ENCODE measurements around the gene LBH.

LBH gene

DNA sequence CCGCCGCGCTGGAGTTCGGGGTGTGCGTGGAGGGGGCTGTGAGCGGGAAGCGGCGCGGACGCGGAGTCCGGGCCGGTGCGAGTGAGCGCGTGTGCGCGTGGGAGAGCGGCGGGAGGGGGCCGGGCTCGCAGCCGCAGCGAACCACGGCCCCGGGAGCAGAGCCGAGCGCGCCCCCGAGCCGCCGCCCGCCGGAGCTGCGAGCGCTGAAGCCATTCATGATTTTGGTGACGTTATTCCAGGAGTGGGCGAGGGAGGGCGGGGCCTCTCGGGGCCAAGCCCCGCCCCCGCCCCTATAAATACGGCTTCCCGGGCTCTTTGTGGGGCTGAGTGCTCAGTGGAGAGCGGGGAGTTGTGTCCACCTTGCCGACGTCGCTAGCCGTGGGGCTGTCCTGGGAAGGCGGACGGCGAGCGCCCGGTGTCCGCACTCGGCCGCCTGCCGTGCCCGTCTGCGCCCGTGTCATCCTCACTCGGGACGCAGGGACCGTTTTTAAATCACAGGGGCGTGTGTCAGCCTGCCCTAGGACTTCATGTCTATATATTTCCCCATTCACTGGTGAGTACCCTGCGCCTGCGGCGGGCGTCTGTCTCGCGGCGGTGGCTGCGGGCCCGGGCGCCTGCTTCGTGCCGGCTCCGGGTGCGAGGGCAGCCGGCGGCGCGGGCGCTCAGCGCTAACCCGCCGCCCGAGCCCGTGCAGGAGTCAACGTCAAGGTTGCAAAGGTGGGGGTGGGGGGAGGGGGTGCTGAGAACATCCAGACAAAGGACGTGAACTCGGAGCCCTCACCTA is at the start of gene LBH:
TSS of gene LBH (plus strand) at position 323 of the 784 bp plus-strand sequence. CDS start at position 528, 205 bp downstream.
- peak; percentile 90 for DNase-seq

DNA sequence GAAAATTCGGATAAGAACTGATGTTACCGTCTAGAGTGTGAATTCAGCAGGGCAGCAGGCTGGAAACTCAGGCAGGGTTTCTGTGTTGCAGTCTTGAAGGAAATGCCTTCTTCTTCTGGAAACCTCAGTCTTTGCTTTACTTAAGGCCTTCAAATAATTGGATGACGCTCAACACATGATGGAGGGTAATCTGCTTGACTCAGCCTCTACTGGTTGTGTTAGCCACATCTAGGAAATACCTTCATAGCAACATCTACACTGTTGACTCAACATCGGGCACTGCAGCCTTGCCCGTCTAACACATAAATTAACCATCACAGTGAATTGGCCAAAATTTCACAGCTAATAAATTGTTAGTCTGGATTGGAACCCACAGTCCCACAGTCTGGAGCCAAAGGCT is 47.3 kb upstream of the LBH start:
- no peak for DNase-seq

DNA sequence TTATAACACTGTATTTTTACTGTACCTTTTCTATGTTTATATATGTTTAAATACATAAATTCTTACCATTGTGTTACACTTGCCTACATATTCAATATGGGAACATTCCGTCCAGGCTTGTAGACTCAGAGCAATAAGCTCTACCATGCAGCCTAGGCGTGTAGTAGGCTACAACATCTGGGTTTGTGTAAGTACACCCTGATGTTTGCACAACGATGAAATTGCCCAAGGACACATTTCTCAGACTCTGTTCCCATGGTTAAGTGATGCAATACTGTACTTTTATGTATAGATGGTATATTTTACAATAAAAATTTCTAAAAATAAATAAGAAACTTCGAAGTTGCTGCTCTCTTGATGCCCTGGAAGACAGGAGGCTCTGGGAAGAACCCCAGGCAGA is 46.2 kb upstream of the LBH start:
- no peak for DNase-seq

DNA sequence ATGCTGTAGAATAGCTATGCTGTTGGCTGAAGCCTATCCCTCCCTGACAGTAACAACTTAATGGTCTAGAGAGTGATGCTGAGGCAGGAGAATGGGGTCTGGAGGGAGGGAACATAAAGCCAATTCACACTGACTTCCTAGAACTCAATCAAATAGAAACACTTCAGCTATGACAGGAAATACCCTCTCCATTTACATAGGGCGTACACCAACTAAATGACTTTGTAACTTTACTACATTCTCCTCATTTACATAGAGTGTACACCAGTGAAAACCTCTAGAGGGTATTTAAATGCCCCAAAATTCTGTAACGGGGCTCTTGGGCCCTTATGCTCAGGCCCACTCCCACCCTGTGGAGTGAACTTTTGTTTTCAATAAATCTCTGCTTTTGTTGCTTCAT is 43.0 kb upstream of the LBH start:
- DNase-seq = no peak

DNA sequence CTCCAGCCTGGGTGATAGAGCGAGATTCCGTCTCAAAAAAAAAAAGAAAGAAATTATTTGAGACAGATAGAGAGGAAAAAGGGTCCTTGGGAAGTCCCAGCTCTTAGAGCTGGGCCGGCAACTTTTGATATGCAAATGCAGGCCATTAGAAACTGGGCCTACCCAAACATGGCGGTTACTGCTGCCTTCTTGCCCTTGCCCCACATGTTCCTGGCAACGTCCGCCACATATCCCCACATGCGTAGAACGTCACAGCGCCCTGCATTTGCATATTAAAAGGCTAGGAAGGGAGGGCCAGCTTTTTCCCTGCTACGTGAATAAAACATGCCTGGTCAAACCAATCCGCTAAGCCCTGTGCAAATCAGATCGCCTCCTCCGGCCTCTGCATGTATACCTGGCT is 40.7 kb upstream of the LBH start:
- DNase-seq = no peak

DNA sequence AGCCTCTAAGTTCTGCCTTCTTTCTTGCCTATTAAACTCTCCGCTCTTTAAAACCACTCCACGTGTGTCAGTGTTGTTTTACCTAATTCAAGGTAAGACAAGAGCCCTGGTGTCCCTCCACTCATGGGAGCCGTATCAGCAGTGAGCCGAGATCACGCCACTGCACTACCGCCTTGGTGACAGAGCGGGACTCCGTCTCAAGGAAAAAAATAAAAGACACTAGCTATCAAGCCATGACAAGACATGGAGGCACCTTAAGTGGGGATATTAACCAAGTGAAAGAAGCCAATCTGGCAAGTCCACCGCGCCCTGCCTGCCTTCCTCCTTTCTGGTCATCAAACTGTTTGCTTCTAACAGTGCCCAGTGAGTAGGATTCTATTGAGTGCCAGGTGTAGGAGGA is 40.2 kb upstream of the LBH start:
- DNase-seq = no peak

DNA sequence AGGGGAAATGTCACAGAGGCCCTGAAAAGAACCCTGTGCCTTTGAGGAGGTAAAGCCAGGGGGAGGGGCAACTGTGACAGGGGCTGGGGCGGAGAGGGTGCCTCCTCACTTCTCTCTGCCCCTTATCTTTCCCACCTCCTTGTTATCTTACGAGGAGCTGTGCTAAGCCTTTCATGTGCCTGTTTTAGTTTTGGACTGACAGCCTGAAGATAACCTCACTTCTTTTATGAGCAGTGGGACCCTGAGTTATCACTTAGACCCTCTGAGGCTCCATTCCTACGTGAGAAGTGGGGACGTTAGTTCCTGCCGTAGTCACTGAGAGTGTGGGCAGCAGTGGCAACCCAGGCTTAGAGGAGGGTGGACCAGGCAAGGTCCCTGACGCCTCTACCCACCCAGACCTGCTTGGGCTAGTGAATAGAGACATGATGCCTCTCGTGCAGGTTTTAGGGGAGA is 39.5 kb upstream of the LBH start:
- no peak for DNase-seq

DNA sequence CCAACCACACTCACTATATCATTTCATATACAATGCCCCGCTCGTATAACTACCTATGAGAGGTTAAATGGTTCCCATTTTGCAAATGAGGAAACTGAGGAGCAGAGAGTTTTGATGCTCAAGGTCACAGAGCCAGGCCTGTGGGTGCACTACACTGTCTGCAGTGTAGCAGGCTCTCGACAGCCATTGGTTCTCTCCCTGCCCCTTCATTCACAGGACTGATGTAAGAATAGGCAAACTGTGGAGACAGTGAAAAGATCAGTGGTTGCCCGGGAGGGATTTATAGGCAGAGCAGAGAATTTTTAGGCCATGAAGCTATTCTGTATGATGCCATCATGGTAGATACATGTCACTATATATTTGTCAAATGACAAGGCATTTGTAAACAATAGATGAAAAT is 39.0 kb upstream of the LBH start:
- no peak for DNase-seq

DNA sequence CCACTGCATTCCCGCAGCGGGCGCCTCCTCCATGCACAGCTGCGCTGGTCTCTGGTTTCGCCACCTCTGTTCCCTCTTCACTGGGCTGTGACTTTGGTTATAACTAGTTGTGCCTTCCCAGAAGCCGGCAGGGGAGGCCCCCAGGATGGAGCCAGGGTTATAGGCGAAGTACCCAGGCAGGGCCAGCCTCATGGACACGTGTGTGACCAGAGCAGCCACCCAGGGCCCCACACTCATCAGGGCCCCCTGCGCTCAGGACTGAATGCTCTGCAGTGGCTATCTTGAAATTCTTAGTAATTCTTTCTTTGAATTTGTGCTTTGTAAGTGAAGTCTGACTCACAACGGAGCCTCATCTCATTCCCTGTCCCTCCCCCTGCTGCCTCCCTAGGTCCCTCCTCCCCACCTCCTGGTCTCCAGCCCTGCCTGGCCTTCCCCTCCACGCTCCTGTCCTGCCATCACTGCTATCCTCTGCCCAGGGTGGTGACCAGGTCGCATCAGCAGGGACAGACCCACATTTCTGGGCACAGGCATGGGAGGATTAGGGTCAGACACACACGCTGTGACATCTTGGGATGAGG is 38.1 kb upstream of the LBH start:
- DNase-seq = no peak

DNA sequence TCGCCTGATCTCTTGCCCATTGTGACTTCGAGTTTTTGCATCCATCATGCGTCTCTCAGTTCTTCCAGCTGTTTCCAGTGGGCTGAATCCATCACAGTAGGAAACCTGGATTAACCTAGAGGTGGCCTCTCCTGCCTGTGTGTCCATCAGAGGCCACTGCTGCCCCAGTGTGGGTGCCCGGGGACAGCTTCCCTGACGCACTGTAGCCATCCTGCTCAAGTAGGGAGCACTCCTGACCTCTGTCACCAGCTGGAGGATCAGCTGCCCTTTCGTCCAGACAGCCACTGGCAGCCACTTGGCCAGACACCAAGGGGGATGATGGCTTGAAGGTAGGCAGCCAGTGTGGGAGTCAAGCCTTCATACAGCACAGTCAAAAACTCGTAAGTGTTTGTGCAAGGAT is 36.9 kb upstream of the LBH start:
- DNase-seq = no peak

DNA sequence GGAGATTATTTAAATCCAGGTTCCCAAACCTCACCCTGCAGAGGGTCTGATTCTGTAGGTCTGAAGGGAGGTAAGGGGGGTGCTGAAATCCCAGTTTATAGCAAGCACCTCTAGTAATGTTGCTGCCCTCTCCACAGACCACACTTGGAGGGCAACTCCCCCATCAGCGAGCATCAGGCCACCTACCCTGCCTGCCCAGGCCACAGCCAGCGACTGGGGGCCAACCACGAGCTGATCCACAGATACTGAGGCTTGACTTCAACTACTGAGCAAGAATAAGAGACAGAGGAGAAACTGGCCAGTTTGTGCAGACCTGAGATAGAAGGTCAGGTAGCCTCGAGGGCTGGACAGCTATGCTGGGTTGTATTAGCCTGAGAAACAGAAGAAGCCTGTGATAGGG is 36.3 kb upstream of the LBH start:
- no peak for DNase-seq

DNA sequence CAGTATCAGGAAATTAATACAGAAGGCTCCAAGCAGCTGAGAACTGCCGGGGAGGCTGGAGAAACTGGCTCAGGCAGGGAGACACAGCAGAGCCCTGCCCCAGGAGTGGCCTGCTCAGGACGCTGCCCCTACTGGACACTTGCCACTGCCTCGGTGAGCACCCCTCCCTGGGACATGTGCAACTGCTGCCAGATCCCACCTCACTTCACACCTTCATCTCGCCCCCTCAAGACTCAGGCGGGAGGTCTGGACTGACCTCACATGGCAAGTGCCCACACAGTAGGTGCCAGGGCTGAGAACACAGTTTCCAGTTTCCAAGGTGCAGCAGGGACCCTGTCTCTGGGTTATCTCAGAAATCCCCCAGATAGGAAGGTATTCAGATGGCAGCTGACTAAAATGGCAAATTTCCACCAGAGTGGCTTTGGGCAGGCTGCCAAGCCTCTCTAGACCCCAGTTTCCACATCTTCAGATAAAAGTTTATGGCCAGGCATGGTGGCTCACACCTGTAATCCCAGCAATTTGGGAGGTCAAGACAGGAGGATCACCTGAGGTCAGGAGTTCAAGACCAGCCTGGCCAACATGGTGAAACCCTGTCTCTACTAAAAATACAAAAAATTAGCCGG is 33.7 kb upstream of the LBH start:
- no peak for DNase-seq

DNA sequence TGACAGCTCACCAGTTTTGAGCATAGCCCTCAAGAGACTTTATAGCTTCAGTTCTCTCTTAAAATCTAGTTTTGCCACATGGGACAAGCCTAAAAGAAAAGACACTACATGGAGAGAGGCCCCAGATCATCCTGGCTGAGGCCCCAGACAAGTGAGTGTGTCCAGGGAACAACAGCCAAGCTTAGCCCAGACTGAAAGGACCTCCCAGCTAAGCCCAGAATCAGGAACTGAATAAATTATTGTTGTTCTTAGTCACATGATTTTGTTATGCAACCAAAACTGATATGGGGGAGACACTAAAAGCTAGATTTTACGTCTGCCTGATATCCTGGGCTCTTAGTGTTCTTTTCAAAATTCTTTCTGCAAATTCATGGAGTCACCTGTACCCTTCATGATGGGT is 29.3 kb upstream of the LBH start:
- no peak for DNase-seq

DNA sequence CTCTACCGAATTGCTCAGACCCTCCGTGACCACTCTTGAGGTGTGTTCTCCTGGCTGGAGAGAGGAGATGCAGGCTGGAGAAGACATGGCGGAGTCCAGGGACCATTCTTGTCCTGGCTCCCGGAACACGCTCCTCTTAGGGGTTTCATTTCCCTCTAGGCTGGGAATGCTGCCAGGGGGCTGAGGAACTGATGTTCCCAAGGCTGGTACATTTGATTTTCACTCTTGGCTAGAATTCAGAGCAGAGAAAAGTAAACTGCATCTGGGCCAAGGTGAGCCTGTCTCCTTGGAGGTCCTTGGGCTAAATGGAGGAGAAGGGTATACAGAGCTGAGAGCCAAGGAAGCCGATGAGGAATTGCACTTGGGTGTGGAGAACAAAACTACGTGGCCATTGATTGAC is 28.2 kb upstream of the LBH start:
- DNase-seq = no peak

DNA sequence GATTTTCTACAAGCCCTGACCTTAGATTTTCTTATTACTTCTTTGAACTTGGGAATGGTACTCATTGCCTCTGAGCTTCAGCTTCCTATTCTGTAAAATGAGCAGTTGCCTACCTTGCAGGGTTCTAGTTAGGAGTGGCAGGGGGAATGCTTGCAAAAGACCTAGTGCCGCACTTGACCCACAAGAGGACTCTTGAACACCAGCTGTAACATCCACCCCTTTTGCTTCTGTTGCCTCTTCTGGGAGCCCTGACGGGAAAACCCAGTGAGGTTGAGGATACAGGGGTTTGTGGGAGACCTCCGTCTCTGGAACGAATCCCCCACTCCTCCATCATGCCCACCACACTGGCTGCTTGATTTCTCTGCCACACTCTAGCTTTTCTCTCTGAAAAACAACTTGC is 27.1 kb upstream of the LBH start:
- no peak for DNase-seq

DNA sequence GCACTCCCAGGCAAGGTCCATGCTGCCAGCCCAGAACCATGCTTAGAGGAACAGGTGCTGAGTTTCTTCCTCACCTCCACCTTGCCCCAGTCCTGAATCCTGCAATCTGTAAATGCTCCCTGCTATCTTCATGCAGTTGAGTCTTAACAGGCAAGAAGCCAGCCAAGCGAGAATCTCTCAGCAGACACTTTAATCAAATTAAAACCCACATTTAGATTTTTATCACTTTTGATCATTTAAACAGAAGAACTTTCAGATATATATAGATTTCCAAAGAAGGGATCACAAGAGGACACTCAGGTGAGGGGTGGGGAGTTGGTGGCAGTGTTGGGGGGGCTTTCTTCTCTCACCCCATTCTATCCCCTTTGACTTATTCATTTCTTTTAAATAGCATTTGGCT is 25.9 kb upstream of the LBH start:
- DNase-seq = no peak

DNA sequence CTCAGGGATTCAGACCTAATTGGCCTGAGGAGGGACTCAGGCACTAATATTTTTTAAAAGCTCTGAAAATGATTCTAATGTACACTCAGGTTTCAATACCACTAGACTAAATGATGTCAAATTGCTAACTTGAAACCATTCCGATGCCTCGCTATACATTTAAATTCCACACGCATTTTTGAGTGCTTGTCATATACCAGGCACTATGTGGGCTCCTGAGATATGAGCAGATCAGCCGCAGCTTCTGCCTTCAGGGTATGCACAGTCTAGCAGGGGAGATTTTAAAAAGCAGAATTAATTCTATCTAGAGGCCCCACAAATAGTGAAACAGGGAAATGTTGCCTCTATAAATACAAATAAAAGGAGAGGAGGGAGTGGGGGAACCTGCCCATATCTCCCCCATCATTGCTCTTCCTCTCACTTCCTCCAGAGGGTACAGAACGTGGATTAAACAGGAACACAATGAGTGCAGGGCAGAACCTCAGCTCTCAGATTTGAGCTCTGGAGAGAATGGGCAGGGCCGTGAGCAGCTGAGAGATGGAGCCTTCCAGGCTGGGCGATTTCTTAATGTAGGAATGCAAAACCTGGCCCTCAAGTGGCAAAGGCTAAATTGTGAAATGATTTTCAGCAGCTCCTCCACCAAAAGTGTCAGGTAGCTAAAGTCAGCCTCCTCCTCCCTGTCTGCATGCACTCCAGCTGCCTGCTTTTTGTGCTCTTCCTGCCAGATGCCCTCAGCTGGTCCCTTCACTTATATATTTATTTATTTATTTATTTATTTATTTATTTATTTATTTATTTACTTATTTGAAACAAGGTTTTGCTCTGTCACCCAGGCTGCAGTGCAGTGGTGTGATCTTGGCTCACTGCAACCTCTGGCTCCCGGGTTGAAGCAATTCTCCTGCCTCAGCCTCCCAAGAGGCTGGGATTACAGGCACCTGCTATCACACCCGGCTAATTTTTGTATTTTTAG is 24.6 kb upstream of the LBH start:
- no peak for DNase-seq

DNA sequence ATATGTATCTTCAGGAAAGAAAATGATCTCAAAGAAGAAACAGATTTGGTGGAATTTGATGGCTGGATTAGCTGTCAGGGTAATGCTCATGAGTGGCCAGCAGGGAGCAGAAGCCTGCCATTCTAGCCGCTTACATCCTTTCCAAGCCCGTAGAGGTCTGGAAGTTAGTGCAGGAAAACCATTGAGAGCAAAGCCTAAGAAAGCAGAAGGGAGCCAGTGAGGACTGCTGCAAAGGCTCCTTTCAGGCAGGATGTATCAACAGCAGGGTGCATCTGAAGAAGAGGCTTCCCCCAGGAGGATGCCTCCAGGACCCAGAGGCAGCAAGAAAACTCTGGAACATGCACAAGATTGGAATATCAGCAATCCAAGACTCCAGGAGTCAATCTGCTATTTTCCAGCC is 22.9 kb upstream of the LBH start:
- peak; percentile 41 for DNase-seq

DNA sequence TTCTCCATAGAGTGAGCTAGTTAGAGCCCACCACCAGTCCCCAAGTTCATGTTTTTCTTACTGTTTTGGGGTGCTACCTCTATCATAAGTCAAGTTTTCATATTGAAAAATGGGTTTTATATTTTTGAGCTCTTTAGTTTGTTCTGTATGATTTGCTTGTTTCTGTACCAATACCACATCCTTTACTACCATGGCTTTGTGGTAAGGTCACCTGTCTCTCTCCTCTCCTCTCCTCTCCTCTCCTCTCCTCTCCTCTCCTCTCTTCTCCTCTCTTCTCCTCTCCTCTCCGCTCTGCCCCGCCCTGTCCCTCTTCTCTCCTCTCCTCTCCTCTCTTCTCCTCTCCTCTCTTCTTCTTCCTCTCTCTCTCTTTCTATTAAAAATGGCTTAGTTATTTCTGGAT is 22.1 kb upstream of the LBH start:
- DNase-seq = no peak

DNA sequence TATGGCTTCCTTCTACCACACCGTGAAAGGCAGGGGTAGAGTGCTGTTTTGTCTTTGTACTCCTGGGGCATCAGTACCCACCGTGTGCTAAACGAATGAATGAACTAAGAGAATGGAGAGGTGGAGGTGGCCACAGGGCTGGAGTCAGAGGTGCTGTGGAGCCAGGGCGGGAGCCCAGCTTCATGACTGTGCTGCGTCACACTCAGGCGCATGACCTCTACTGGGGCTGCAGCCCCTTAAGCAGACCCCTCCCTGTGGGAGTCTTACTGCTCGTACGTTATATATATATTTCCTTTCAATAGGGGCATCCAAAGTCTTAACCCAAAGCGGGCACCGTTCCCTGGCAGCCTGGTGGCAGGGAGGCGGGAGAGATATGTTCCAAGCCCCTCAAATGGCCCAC is 18.0 kb upstream of the LBH start:
- DNase-seq = no peak

DNA sequence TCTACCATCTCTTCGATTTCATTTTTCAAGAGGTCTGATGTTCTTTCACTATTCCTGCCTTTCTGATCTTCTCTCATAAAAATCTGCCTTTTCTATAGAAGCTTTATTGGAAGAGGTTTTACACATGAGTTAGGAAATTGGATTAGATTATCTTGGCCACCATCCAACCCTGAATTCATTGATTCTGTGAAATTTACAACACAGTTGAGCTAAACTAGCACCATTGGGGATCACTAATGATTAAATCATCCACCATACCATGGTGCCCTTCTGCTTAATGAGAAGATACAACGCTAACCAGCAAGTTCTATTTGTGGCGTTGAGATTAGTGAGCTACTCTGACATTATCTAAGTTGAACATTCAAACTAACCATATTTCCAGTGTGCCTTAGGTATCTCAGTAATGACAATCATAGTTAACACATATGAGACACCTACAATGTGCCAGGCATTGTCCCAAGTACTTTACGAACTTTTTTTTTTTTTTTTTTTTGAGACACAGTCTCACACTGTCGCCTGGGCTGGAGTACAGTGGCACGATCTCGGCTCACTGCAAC is 17.3 kb upstream of the LBH start:
- DNase-seq = no peak

DNA sequence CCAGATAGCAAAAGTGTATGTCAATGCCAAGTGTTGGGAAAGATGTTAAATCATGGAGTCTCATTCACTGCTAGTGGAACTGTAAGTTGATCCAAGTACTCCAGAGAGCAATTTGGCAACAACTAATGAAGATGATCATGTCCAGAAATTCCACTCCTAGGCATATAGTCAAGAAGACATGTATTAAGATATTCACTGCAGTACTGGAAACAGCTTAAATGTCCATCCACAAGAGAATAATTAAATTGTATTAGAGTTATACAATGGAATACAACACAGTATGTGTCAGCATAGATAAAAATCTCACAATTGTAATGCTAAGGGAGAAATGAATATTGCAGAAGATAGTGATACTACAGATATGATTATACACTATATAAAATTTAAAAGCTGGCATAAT is 15.2 kb upstream of the LBH start:
- no peak for DNase-seq

Data from activated naive CD4-positive, alpha-beta T cell treated with Interleukin-2 at 50 U/mL for 16 hours (primary cell).